CD4-positive, alpha-beta T cell (primary cell): ENCODE data around the gene DLX3. TPM values are rescaled to one million over a fixed set of nuclear protein-coding genes. Genes with fewer than 3 reads are reported as not detected.

Experiments
- ATAC-seq: fragments of 200-7000 bp; cut with Tn5 transposase; one replicate; pipeline ENCODE4 v1.10.0; 2022; ENCODE audit warnings: mild to moderate bottlenecking; ENCODE audit not compliant: poor library complexity
- CTCF ChIA-PET: fragments of 350-600 bp; sonication (Branson Sonifier 250); formaldehyde crosslinking; loops from one replicate; lab custom pipeline; 2021; ENCODE audit warnings: antibody characterized with exemption, inconsistent platforms; lab: Charles Lee
- POLR2A ChIA-PET: fragments of 350-600 bp; sonication (Branson Sonifier 250); formaldehyde crosslinking; loops from one replicate; lab custom pipeline; 2021; ENCODE audit warnings: antibody characterized with exemption, inconsistent platforms; lab: Charles Lee
- DNase-seq, 14 experiments: peaks; one replicate each; pipeline ENCODE4 v3.0.0-alpha.2; 2013 to 2020; ENCODE audit warnings: mixed read lengths in 2 of 14
- H3K27ac ChIP-seq, 2 donors: one replicate each; pipeline versions ENCODE4 v1.5.1 to v1.7.0; 2013; ENCODE audit warnings: low read length in 2 of 2, low read depth in 1 of 2, mild to moderate bottlenecking in 1 of 2
- H3K27me3 ChIP-seq, 2 experiments: 1 replicate in 1 of 2; 2 replicates in 1 of 2; pipeline versions ENCODE4 v1.6.1 to v1.7.0; 2013; ENCODE audit warnings: low read length in 2 of 2, control low read depth in 1 of 2, mild to moderate bottlenecking in 1 of 2, moderate library complexity in 1 of 2; ENCODE audit not compliant: insufficient read depth in 2 of 2, control insufficient read depth in 1 of 2
- H3K36me3 ChIP-seq: one replicate; pipeline ENCODE4 v1.6.1; 2013; ENCODE audit warnings: low read length, control low read depth; ENCODE audit not compliant: insufficient read depth
- H3K4me1 ChIP-seq: one replicate; pipeline ENCODE4 v1.6.1; 2013; ENCODE audit warnings: low read length, control low read depth; ENCODE audit not compliant: insufficient read depth
- H3K4me3 ChIP-seq: one replicate; pipeline ENCODE4 v1.5.1; 2013; ENCODE audit warnings: mild to moderate bottlenecking, low read length, moderate library complexity
- H3K9me3 ChIP-seq, 2 experiments: 1 replicate in 1 of 2; 2 replicates in 1 of 2; pipeline versions ENCODE4 v1.6.1 to v1.7.0; 2013; ENCODE audit warnings: low read length in 2 of 2, mild to moderate bottlenecking in 2 of 2, control low read depth in 1 of 2, moderate library complexity in 1 of 2; ENCODE audit not compliant: control insufficient read depth in 1 of 2, insufficient read depth in 1 of 2
- H3K27ac Mint-ChIP-seq: one replicate; pipeline ENCODE4 v1.8.0; 2020; ENCODE audit warnings: mixed read lengths
- H3K27me3 Mint-ChIP-seq: one replicate; pipeline ENCODE4 v1.8.0; 2021; ENCODE audit warnings: mixed read lengths
- H3K36me3 Mint-ChIP-seq: one replicate; pipeline ENCODE4 v1.8.0; 2021; ENCODE audit warnings: low read depth, mixed read lengths
- H3K4me1 Mint-ChIP-seq: one replicate; pipeline ENCODE4 v1.8.0; 2021; ENCODE audit warnings: low read depth, mixed read lengths
- H3K4me3 Mint-ChIP-seq: one replicate; pipeline ENCODE4 v1.8.0; 2020; ENCODE audit warnings: mild to moderate bottlenecking, mixed read lengths
- H3K9me3 Mint-ChIP-seq: one replicate; pipeline ENCODE4 v1.8.0; 2020; ENCODE audit warnings: mixed read lengths
- CTCF ChIP-seq: fragments of 200-600 bp; IDR thresholded peaks from one replicate; pipeline ENCODE4 v1.8.0; 2022; ENCODE audit warnings: antibody characterized with exemption, mild to moderate bottlenecking
- intact Hi-C, 2 experiments: fragments of 100-400 bp; cut with DNase I in 1 of 2; cut with micrococcal nuclease in 1 of 2; formaldehyde crosslinking; loops; one replicate each; pipeline versions ENCODE4 v1.15.1 to v1.9.0; 2023 to 2025; cut with DNase I, micrococcal nuclease
- total RNA-seq, 174 experiments: library from RNA in 2 of 174; stranded (reverse) in 2 of 174; gene quantifications; one replicate each; pipeline ENCODE4 v1.2.3 and lab custom pipeline; 2021 to 2026

Gene DLX3
- total RNA-seq, 2 experiments from 2014 or later, result not detected

- Histone ChIP-seq H3K4me1 (peaks cover 12% of the 10 kb centered on the region), H3K4me3 (no peak overlapping the region), H3K9me3 (no peaks in the 10 kb centered on the region), H3K27ac (no peak overlapping the region), H3K36me3 (no peaks in the 10 kb centered on the region), H3K27me3 (peaks cover 12 to 23% of the 10 kb centered on the region in 2 experiments)
- H3K4me3 Mint-ChIP-seq, result no peak overlapping the region
- H3K36me3 Mint-ChIP-seq, result no peaks in the 10 kb centered on the region
- no peak for DNase-seq
- CTCF ChIA-PET, result no interaction called here
- no peak for TF ChIP-seq CTCF
- H3K4me1 Mint-ChIP-seq, result peaks cover 11% of the 10 kb centered on the region
- no peaks in the 10 kb centered on the region for H3K9me3 Mint-ChIP-seq
- no peak for ATAC-seq
- H3K27ac Mint-ChIP-seq, result no peak overlapping the region
- intact Hi-C loops, result loop anchor here in 1 of 2 experiments (10.0 kb wide), 1 partner anchor 271 kb away; no protein-coding TSS in a partner anchor
- POLR2A ChIA-PET, result no interaction called here
- H3K27me3 Mint-ChIP-seq, result peaks cover 38% of the 10 kb centered on the region
These were observed 28.5 kb upstream of the DLX3 start for GRCh38 chr17:50023520-50023919.

GRCh38 chr17:50022463-50023130 lies 27.6 kb upstream of the DLX3 start:
- no peaks in the 10 kb centered on the region for H3K9me3 Mint-ChIP-seq
- no peaks in the 10 kb centered on the region for H3K36me3 Mint-ChIP-seq
- no peak for ATAC-seq
- H3K27me3 Mint-ChIP-seq, result peaks cover 28% of the 10 kb centered on the region
- intact Hi-C loops, result loop anchor here in 1 of 2 experiments (10.0 kb wide), 1 partner anchor 272 kb away; no protein-coding TSS in a partner anchor
- no peak overlapping the region for H3K4me3 Mint-ChIP-seq
- Histone ChIP-seq H3K27ac (no peak overlapping the region), H3K4me3 (no peak overlapping the region), H3K36me3 (no peaks in the 10 kb centered on the region), H3K9me3 (no peaks in the 10 kb centered on the region), H3K27me3 (peaks cover 6 to 14% of the 10 kb centered on the region in 2 experiments), H3K4me1 (peaks cover 8% of the 10 kb centered on the region)
- no peak overlapping the region for H3K27ac Mint-ChIP-seq
- H3K4me1 Mint-ChIP-seq, result peaks cover 10% of the 10 kb centered on the region
- no peak for TF ChIP-seq CTCF
- ChIA-PET CTCF (interaction anchor here (1.1 kb wide), 1 partner anchor 65 kb away, joined by 4 read pairs; no protein-coding TSS in a partner anchor), POLR2A (no interaction called here)
- no peak for DNase-seq

GRCh38 chr17:50021681-50022370 lies 26.8 kb upstream of the DLX3 start:
- Mint-ChIP-seq H3K27ac (no peak overlapping the region), H3K4me1 (peaks cover 5% of the 10 kb centered on the region), H3K27me3 (peaks cover 23% of the 10 kb centered on the region), H3K36me3 (no peaks in the 10 kb centered on the region), H3K9me3 (no peaks in the 10 kb centered on the region), H3K4me3 (no peak overlapping the region)
- TF ChIP-seq CTCF, result no peak
- POLR2A ChIA-PET, result no interaction called here
- Histone ChIP-seq H3K36me3 (no peaks in the 10 kb centered on the region), H3K4me1 (peaks cover under 1% of the 10 kb centered on the region), H3K4me3 (no peak overlapping the region), H3K27ac (no peak overlapping the region), H3K9me3 (no peaks in the 10 kb centered on the region), H3K27me3 (peaks cover 0 to 7% of the 10 kb centered on the region in 2 experiments)
- no peak for ATAC-seq
- no peak for DNase-seq
- intact Hi-C loops, result loop anchor here in 1 of 2 experiments (10.0 kb wide), 1 partner anchor 273 kb away; no protein-coding TSS in a partner anchor
- CTCF ChIA-PET, result interaction anchor here (1.1 kb wide), 1 partner anchor 66 kb away, joined by 4 read pairs; no protein-coding TSS in a partner anchor
